ENCODE measurements around the gene RNF223.

Gene RNF223

GRCh38 chr1:1041873-1042272, 32.2 kb downstream of the RNF223 start:
- no peak for DNase-seq

GRCh38 chr1:1041092-1041523, 33.0 kb downstream of the RNF223 start:
- peak; percentile 52 for DNase-seq

DNA sequence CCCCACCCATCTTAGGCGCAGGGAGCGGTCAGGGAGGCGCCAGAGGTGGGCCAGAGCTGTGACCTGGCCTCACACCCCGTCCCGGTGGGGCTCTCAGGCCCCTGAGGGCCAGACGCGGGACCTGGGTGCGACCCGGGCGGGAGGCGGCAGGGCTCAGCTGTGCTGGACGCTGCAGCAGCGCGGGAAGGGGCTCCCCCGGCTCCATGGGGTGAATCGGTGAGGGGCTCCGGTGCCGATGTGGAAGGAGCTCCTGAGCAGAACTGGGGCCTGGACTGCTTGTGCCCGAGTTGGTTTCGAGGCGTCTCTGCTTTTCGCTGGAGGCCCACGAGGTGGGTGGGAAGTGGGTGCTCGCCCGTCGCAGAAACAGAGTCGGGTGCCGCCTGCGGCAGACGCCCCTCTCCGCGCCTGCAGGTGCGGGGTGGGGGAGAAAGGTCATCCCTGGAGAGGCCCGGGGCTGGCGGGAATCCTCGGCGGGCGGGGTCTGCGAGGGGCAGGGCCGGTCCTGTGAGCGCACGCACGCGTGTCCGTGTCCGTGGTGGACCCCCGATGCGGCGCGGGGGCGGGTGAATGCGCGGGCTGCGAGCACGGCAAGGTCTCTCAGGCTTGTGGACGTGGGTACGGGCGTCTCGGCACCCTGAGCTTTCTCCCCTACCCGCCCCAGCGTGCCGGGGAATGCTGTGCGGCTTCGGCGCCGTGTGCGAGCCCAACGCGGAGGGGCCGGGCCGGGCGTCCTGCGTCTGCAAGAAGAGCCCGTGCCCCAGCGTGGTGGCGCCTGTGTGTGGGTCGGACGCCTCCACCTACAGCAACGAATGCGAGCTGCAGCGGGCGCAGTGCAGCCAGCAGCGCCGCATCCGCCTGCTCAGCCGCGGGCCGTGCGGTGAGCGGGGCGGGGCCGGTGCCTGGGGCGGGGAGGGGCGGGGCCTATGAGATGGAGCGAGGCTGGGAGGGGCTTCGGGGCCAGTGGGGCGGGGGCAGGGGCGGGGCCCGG, 33.8 kb downstream of the RNF223 start:
- DNase-seq: peak; percentile 75

DNA sequence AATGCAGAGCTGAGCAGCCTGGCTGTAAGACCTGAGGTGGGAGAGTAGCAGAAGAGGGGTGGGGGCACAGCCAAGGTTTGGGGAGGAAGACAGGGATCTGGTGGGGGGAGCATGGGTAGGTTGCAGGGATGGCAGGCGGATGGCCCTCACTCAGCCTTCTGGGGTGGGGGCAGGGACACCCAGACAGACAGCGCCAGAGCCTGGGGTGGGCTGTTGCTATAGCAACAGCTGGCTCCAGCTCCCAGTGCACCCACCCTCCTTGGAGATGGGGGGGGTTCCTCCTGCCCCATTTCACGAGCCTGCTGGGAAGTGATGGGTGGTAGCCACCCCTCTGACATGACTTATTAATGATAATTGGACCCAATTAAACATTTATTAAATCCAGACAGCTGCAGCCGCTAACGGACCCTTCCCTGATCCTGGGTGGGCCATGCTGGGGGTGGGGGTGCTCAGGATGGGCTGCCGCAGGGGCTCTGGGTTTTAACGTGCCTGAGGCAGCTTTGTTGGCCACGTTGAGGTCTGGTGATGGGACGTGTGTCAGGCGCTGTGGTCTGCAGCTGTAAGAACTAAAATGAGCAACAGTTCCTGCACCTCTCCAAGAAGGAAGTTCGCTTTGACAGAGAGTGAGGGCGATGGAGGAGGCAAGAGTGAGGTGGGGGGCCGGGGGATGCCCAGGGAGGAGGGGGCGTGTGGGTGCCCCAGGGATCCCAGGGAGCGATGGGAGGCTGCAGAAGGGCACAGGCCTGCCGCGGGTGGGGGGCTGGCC, 34.8 kb downstream of the RNF223 start:
- DNase-seq: peak; percentile 63

DNA sequence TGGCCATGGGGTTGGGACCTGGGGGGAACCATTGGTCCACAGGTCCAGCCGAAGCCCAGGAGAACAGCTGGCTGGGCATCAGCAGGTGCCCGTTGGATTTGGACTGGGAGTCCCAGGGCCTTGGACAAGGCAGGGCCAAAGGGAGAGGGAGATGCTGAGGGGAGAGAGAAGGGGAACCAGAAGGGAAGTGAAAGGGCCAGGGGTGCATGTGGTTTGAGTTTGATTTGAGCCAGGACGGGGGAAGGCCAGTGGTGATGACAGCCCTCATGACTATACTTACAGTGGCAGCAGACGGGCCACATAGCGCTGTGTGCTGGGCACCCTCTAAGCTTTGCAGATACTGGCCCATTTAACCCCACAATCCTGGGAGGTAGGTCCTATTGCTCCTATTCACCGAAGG, 35.4 kb downstream of the RNF223 start:
- DNase-seq: peak; percentile 24

GRCh38 chr1:1037366-1038327, 36.5 kb downstream of the RNF223 start:
- DNase-seq: no peak

DNA sequence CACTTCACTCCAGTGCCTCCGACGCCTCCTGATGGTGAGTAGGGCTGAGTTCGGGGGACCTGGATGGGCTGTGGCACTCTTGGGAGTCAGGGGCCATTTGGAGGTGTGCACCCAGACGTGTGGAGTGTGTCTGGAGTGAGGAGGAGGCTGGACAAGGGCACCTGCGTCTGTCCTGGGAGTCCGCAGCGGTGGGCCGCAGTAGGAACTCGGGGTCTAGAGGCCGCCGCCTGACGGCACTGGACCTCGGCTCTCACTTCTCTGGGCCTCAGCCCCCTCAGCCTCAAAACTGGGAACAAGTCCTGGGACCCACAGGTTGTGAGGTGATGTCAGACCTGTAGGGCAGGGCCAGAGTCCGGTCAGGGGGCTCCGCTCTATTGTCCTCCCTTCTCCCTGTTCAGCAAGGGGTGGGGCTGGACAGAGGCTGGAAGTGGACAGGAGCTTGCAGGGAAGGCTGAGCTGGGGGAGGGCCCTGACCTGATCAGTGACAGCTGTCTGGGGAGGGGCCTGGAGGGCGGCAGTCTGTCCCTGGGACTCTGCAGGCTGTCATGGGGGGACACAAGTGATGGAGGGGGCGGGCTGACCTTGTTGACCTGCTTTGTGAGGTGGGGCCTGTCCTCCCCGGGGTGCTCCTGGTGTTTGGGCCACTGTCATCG, 38.7 kb downstream of the RNF223 start:
- no peak for DNase-seq

- DNase-seq: peak; percentile 79
These were observed 39.7 kb downstream of the RNF223 start for GRCh38 chr1:1034439-1034781.

- peak; percentile 70 for DNase-seq
These were observed 40.2 kb downstream of the RNF223 start for GRCh38 chr1:1033731-1034438.

DNA sequence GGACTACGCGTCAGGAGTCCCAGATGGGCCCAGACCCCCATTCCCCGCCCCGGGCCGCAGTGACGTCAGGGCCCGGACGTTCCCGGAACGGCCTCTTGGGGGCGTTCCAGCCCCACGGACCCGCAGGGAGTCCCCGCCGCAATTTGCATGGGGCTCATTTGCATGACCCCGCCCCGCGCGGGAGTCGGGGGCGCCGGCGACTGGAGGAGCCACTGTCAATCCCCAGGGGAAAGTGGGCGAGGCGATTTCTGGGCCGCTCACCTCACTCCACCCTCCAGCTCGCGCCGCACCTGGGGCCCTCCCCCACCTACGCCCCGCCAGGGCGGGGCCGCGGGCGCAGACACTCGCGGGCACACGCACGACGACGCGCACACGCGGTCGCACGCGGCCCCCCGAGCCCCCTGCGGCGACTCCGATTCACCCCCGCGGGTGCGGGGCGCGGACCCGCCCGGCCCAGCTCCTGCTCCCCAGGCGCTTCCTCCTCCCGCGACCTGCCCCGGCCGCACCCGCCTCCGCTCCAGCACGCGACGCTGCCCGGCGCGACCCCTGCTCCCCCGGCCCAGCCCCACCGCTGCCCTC, 41.0 kb downstream of the RNF223 start:
- DNase-seq: peak; percentile 97

- peak; percentile 87 for DNase-seq
These were observed 41.7 kb downstream of the RNF223 start for GRCh38 chr1:1032424-1032823.

DNA sequence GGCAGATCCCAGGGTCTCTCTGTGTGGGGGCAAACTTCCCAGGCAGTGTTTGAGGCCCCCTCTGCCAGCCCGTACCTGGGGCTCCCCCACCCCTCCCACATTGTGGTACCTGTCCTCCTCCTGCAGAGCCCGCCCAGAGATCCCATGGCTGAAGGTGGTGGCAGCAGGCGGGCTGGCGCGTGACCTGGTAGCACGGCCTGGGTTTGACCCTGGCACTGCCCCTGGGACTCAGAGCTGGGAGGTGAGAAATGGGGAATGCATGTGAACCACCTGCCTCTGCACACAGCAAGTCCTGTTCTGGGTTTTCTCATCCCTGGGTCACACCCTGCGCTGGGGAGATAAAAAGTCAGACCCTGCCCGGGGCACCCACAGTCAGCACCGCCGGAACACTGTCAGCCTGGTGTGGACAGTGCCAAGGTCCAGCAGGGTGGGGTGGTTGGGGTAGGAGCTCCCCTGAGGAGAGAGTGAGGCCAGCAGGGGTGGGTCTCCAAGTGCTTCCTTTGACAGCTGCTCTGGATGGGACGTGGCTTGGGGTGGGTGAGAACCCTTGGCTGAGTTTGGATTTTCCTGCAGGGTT, 42.4 kb downstream of the RNF223 start:
- DNase-seq: no peak

DNA sequence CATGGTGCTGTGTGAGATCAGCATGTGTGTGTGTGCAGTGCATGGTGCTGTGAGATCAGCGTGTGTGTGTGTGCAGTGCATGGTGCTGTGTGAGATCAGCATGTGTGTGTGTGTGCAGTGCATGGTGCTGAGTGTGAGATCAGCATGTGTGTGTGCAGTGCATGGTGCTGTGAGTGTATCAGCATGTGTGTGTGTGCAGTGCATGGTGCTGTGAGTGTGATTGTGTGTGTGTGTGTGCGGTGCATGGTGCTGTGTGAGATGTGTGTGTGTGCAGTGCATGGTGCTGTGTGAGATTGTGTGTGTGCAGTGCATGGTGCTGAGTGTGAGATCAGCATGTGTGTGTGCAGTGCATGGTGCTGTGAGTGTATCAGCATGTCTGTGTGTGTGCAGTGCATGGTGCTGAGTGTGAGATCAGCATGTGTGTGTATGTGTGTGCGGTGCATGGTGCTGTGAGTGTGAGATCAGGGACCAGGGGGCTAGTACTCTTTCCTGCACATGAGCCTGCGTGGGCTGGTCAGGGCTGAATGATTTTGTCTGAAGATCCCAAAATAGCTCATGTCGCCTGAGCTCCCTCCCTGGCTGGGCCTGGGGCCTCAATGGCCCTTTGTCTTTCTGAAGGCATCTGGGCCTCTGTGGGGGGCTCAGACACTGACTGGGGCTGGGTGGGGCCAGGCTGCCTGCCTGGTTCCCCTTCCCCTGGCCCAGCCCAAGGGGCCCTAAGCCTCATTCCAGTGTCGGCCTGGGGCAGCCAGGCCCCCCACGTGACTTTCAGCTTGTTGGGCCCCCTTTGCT, 43.0 kb downstream of the RNF223 start:
- peak; percentile 50 for DNase-seq

GRCh38 chr1:1027791-1028190, 46.3 kb downstream of the RNF223 start:
- DNase-seq: peak; percentile 32

DNA sequence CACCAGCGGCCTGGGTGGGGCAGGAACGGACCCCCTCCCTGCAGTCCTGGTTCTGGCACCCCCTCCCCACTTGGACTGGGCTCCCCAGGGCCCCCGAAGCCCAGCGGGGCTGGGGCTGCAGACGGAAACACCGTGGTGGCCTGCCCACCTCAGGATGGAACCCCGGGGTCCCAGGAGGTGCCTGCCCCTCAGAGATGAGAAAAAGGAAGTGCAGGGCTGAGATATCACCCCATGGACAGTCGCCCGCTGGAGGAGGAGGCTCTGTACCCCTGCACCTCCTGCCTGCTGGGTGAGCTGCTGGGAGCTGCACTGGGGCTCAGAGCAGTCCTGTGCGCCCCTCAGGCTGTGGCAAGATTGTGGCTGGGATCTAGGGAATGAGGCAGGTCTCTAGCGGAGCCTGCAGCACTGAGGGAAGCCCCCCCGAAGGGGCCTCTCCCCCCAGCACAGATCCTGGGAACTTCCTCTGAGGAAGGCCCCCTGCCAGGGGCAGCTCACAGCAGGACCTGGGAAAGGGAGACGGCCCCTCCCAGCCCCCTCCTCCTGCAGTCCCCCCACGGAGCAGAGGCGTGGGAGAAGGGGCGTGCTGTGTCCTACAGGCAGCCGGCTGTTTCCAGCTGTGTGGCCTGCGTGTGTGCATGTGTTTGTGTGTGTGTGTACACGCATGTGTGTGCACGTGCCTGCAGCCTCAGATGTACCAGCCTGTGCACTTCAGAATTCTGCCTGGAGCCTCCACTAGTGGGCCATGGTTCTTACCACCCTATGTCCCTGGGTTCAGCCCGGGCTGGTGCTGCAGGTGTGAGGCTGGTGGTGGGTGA, 47.3 kb downstream of the RNF223 start:
- peak; percentile 29 for DNase-seq

DNA sequence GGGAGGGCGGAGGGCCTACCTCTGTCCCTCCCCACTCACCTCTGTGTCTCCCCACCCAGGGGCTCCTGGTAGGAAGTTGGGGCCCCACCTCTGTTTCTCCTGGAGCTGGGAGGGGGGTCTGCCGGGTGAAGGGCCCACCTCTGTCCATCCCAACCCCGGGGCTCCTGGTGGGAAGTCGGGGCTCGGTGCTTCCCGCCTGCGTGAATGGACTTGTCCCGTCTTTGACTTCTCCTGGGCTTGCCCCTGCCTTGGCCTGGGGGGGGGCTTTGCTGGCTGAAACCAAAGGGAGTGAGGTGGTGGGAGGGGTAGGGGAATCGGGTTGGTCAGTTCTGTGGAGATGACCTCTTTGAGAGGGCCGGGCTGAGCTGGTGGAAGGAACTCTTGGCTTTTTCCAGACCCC, 48.4 kb downstream of the RNF223 start:
- DNase-seq: no peak

DNA sequence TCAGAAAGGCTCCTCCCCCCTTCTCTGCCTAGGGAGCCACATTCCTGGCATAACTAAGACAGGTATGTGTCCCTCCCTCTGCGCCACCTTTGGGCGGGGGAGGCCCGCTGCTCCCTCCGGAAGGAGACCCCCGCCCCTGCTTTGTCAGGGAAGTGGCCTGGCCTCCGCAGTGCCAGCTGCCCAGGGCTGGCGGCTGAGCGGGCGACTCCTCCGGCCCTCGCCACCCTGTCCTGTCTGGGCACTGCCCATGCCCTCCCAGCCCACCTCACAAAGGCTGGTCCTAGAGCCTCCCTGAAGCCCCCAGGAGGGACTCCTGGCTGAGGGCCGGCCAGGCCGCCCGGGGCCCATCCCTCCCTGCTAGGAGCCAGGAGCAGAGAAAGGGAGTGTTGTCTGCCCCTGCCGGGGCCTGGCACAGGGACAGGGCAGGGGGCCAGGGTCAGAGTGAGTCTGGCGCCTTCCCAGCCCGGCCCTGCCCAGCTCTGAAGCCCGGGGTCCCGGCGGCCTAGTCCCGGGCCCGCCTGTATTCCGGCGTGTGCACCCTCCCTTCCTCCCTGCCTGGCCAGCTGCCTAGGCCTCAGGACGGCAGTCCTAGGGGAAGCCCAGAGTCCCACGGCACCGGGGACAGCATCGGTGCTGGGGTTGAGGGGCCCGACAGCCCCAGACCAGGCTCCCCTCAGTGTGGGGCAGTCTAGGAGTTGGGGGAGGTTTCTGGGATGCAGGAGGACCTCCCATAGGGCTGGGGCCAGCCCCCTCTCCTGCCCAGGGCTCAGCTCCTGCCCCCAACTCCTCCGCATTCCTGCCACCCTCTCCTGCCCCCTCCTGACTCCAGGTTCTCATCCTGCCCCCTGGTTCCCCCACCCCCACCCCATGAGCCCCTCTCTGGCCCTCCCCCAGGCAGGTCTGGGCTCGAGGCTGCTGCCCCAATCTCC, 49.1 kb downstream of the RNF223 start:
- no peak for DNase-seq
